Heart right ventricle (tissue), 16 donors: ENCODE results near the gene GAL3ST2. TPM values are rescaled to one million over a fixed set of nuclear protein-coding genes. Genes with fewer than 3 reads are reported as not detected.
A peak's percentile ranks its signal among the peaks of the same experiment; 100 is the strongest.
"Not testable (repeated sequence)": the region's sequence is repeated elsewhere in the genome, so short reads cannot be mapped to it uniquely, and the experiment has no call there.

Source experiments
- ATAC-seq, 8 donors: fragments of 200-7000 bp; cut with Tn5 transposase; one replicate each; pipeline ENCODE4 v1.9.1; 2020; ENCODE audit warnings: mild to moderate bottlenecking in 8 of 8, moderate library complexity in 8 of 8, moderate number of reproducible peaks in 1 of 8
- DNase-seq, 2 donors: peaks; one replicate each; pipeline ENCODE4 v3.0.0-alpha.2; 2020
- H3K27ac ChIP-seq, 10 donors: fragments of 200-600 bp; sonication (generic) in 2 of 10; one replicate each; pipeline versions ENCODE4 v1.5.0 to v1.8.0; 2020 to 2022; ENCODE audit warnings: mild to moderate bottlenecking in 3 of 10
- H3K27me3 ChIP-seq, 7 donors: fragments of 200-600 bp; one replicate each; pipeline ENCODE4 v1.8.0; 2021 to 2022; ENCODE audit warnings: mild to moderate bottlenecking in 2 of 7
- H3K36me3 ChIP-seq, 9 donors: fragments of 200-600 bp; sonication (generic) in 1 of 9; one replicate each; pipeline versions ENCODE4 v1.5.0 to v1.8.0; 2020 to 2022; ENCODE audit warnings: mild to moderate bottlenecking in 2 of 9
- H3K4me1 ChIP-seq, 9 donors: fragments of 200-600 bp; sonication (generic) in 1 of 9; one replicate each; pipeline versions ENCODE4 v1.5.0 to v1.8.0; 2020 to 2022; ENCODE audit warnings: mild to moderate bottlenecking in 4 of 9
- H3K4me3 ChIP-seq, 10 donors: fragments of 200-600 bp; sonication (generic) in 2 of 10; one replicate each; pipeline versions ENCODE4 v1.5.0 to v1.8.0; 2020 to 2022; ENCODE audit warnings: mild to moderate bottlenecking in 7 of 10, moderate library complexity in 2 of 10
- H3K9me3 ChIP-seq, 11 donors: fragments of 200-600 bp in 10 of 11; sonication (generic) in 2 of 11; one replicate each; pipeline versions ENCODE4 v1.5.0 to v1.8.0; 2013 to 2022; ENCODE audit warnings: mild to moderate bottlenecking in 2 of 11, control low read depth in 1 of 11, moderate library complexity in 1 of 11
- CTCF ChIP-seq, 9 donors: fragments of 200-600 bp; sonication (generic) in 2 of 9; IDR thresholded peaks; one replicate each; pipeline versions ENCODE4 v1.5.0 to v1.8.0; 2021 to 2022; ENCODE audit warnings: antibody characterized with exemption in 9 of 9, mild to moderate bottlenecking in 5 of 9, moderate library complexity in 1 of 9
- WGBS, 2 donors: extraction: QIAGEN DNeasy Blood & Tissue Kit; methylation state at CpG; one replicate each; pipeline ENCODE4 v1.1.7; 2013; ENCODE audit warnings: inconsistent platforms in 1 of 2; 5-methylcytosine and 5-hydroxymethylcytosine counted together
- intact Hi-C, 10 donors: fragments of 100-400 bp; cut with DNase I; formaldehyde crosslinking; loops; one replicate each; pipeline versions ENCODE4 v1.11.1 to v1.14.2; 2022
- polyA plus RNA-seq, 2 donors: library from polyadenylated mRNA; stranded (reverse); fragments of 200-250 nt; gene quantifications; one replicate each; pipeline ENCODE4 v1.2.3, GENCODE V29; 2013
- total RNA-seq, 10 donors: library from RNA; stranded (reverse); fragmentation: NEBNext Ultra II Directional in 3 of 10; extraction: Animal tissue kit (Norgen Biotek cat#: 25700) in 3 of 10; gene quantifications; one replicate each; pipeline versions ENCODE4 v1.2.1 to v1.2.4, GENCODE V29; 2021 to 2023
- donor health status: Arrhythmogenic right ventricular cardiomyopathy.
- donor health status: ischemic (EF 13 %, LVEDD 7.1; RV severe dilation, severe dysfunction).
- donor health status: healthy with polysubstance abuse.
- donor health status: DM: no; HTN: yes; CAD: no.
- donor health status: DM: no; HTN: no; CAD: no.
- donor health status: ischemic (EF 25% LVEDD 6.9; RV normal size, moderate dysfunction).
- donor health status: ischemic (EF 25% LVEDD 5.7; RV mildly dilated, moderate dysfunction).
- donor health status: healthy.
- donor health status: DM: yes; HTN: yes; CAD: no.
- donor health status: Ischemic cardiomyopathy.
- donor health status: ischemic (EF 35%, LVEDD 5.7; RV mildly dilated, moderate dysfunction).
- donor health status: nonischemic (EF 11% LVEDD 7.7; RV severe dilation, severe dysfunction).
- donor health status: DM: yes; HTN: yes; CAD: no.
- donor health status: PGD.
- donor health status: ischemic (EF 29% LVEDD 5.4; RV normal size, mild dysfunction).
- donor health status: nonischemic (EF 23%, LVEDD 6.1; RV moderate dilation, normal function).

Gene GAL3ST2
- total and polyA plus RNA-seq, 12 donors: 0.19 to 0.28 (median 0.23) TPM; not detected in 9

GRCh38 chr2:241730671-241731293 lies 45.8 kb upstream of the GAL3ST2 start:
- TF ChIP-seq CTCF (IDR thresholded peaks at IDR 0.05): no peak
- Histone ChIP-seq H3K4me1 (peaks cover 4 to 27% (median 18%) of the 10 kb centered on the region in 9 donors), H3K36me3 (peaks cover 0 to 9% (median 0%) of the 10 kb centered on the region in 9 donors), H3K4me3 (no peak overlapping the region), H3K27me3 (no peaks in the 10 kb centered on the region), H3K9me3 (no peaks in the 10 kb centered on the region), H3K27ac (no peak overlapping the region)
- DNase-seq: no peak
- 80 to 84% methylated on average over 12 of the region's 12 CpGs for WGBS, 2 donors
- ATAC-seq: no peak
- intact Hi-C loops: loop anchor here in 6 of 10 donors (5.0 to 10.0 kb wide), 7 partner anchors 46 to 876 kb away; partner anchors contain the start of genes DTYMK (in 1 of the 6), PDCD1 (in 1 of the 6) and STK25 (in 1 of the 6)

GRCh38 chr2:241732513-241733186 lies 44.0 kb upstream of the GAL3ST2 start:
- peak; percentile 70 to 76 for DNase-seq
- Histone ChIP-seq H3K4me3 (peak overlapping the region in 1 of 10 donors; percentile 44), H3K4me1 (peaks cover 4 to 36% (median 22%) of the 10 kb centered on the region in 9 donors)
- H3K27ac ChIP-seq, H3K9me3 ChIP-seq, ATAC-seq, H3K36me3 ChIP-seq, H3K27me3 ChIP-seq: not testable (repeated sequence)
- intact Hi-C loops: loop anchor here in 6 of 10 donors (5.0 to 10.0 kb wide), 7 partner anchors 48 to 878 kb away; partner anchors contain the start of genes DTYMK (in 1 of the 6), PDCD1 (in 1 of the 6) and STK25 (in 1 of the 6)
- peak; percentile 52 to 81 (median 62) for TF ChIP-seq CTCF (IDR thresholded peaks at IDR 0.05)
- WGBS, 2 donors: 39 to 43% methylated on average over 25 of the region's 26 CpGs

GRCh38 chr2:241733391-241734207 lies 43.0 kb upstream of the GAL3ST2 start:
- ATAC-seq: peak in 2 of 8 donors; percentile 2 to 10
- TF ChIP-seq CTCF (IDR thresholded peaks at IDR 0.05): no peak
- 88 to 89% methylated on average over 23 of the region's 23 CpGs for WGBS, 2 donors
- peaks cover 4 to 29% (median 17%) of the 10 kb centered on the region in 9 donors for H3K4me1 ChIP-seq
- H3K4me3 ChIP-seq: peak overlapping the region in 9 of 10 donors; percentile 79 to 100 (median 94)
- intact Hi-C loops: loop anchor here in 6 of 10 donors (1.0 to 10.0 kb wide), 8 partner anchors 31 to 879 kb away; partner anchors contain the start of genes DTYMK (in 1 of the 6), ING5 (in 1 of the 6), PDCD1 (in 1 of the 6) and STK25 (in 1 of the 6)
- DNase-seq: no peak
- H3K9me3 ChIP-seq: no peaks in the 10 kb centered on the region
- peaks cover 0 to 6% (median 0%) of the 10 kb centered on the region in 9 donors for H3K36me3 ChIP-seq
- H3K27ac ChIP-seq: peak overlapping the region in 9 of 10 donors; percentile 69 to 96 (median 94)
- H3K27me3 ChIP-seq: no peaks in the 10 kb centered on the region

GRCh38 chr2:241734208-241734466 lies 42.5 kb upstream of the GAL3ST2 start:
- Histone ChIP-seq H3K36me3 (peaks cover 0 to 12% (median 0%) of the 10 kb centered on the region in 9 donors), H3K27ac (peak overlapping the region in 9 of 10 donors; percentile 69 to 96 (median 94)), H3K9me3 (no peaks in the 10 kb centered on the region), H3K27me3 (no peaks in the 10 kb centered on the region), H3K4me3 (peak overlapping the region in 9 of 10 donors; percentile 79 to 100 (median 94)), H3K4me1 (peaks cover 4 to 29% (median 17%) of the 10 kb centered on the region in 9 donors)
- intact Hi-C loops: loop anchor here in 6 of 10 donors (1.0 to 10.0 kb wide), 8 partner anchors 32 to 879 kb away; partner anchors contain the start of genes DTYMK (in 1 of the 6), ING5 (in 1 of the 6), PDCD1 (in 1 of the 6) and STK25 (in 1 of the 6)
- DNase-seq: no peak
- TF ChIP-seq CTCF (IDR thresholded peaks at IDR 0.05): peak in 3 of 9 donors; percentile 7 to 31 (median 17)
- 2 to 4% methylated on average over 24 to 25 of the region's 25 CpGs for WGBS, 2 donors
- ATAC-seq: no peak
